GM23248 (cell line): ENCODE data around the gene TRIP10.

ENCODE experiments used
- EZH2 ChIP-seq: fragments of 200-600 bp; sonication (generic); IDR thresholded peaks from 2 replicates; pipeline ENCODE4 v1.6.1; 2018; ENCODE audit warnings: antibody characterized with exemption, mild to moderate bottlenecking; ENCODE audit not compliant: insufficient read depth, poor library complexity, severe bottlenecking
- EZH2phosphoT487 ChIP-seq: fragments of 200-600 bp; sonication (generic); IDR thresholded peaks from 2 replicates; pipeline ENCODE4 v1.6.1; 2018; ENCODE audit warnings: antibody characterized with exemption, moderate library complexity, mild to moderate bottlenecking, low read depth; ENCODE audit not compliant: insufficient read depth

GRCh38 chr19:6717036-6717435 is 22.4 kb upstream of the TRIP10 start:
- TF ChIP-seq EZH2, result no peak
- no peak for TF ChIP-seq EZH2phosphoT487
